GM12878 (cell line): Measurements from ENCODE around the gene CTR9.

Source experiments
- BHLHE40 ChIP-seq, 2 experiments: fragments of 450-650 bp in 1 of 2; IDR thresholded peaks; 2 replicates each; pipeline ENCODE4 v1.6.1; 2011 to 2017; ENCODE audit warnings: low read depth in 2 of 2, borderline replicate concordance in 1 of 2, improper control_type of control experiment in 1 of 2, low read length in 1 of 2, mild to moderate bottlenecking in 1 of 2
- FOXM1 ChIP-seq: IDR thresholded peaks from 2 replicates; pipeline ENCODE4 v1.6.1; 2012; ENCODE audit warnings: low read depth, mild to moderate bottlenecking, inconsistent platforms, low read length, moderate library complexity
- SIN3A ChIP-seq: IDR thresholded peaks from 2 replicates; pipeline ENCODE4 v1.6.1; 2012; ENCODE audit warnings: low read depth, low read length, improper control_type of control experiment
- TAF1 ChIP-seq: IDR thresholded peaks from 2 replicates; pipeline ENCODE4 v1.6.1; 2011; ENCODE audit warnings: mild to moderate bottlenecking, low read depth, low read length, borderline replicate concordance
- TCF3 ChIP-seq: IDR thresholded peaks from 2 replicates; pipeline ENCODE4 v1.6.1; 2012; ENCODE audit warnings: low read depth, mild to moderate bottlenecking, low read length, borderline replicate concordance; ENCODE audit not compliant: insufficient read depth
- ZBTB40 ChIP-seq: fragments of 450-650 bp; IDR thresholded peaks from 2 replicates; pipeline ENCODE4 v1.6.1; 2016; ENCODE audit warnings: mild to moderate bottlenecking, moderate library complexity, borderline replicate concordance
- TF ChIP-seq, protein P1 (sequence below): fragments of 450-650 bp; IDR thresholded peaks from 2 replicates; pipeline ENCODE4 v1.6.1; 2014; ENCODE audit warnings: mild to moderate bottlenecking
- TF ChIP-seq, protein P2 (sequence below), 3 experiments: IDR thresholded peaks in 2 of 3; conservative IDR thresholded peaks in 1 of 3; 2 replicates each; pipeline ENCODE4 v1.5.1; 2011; ENCODE audit warnings: low read depth in 3 of 3, low read length in 3 of 3, mild to moderate bottlenecking in 3 of 3, control low read depth in 2 of 3, moderate library complexity in 2 of 3, inconsistent platforms in 1 of 3, mixed read lengths in 1 of 3; ENCODE audit not compliant: control insufficient read depth in 2 of 3, insufficient read depth in 1 of 3; ENCODE audit errors: extremely low read depth in 1 of 3

- TF ChIP-seq, protein P1, sequence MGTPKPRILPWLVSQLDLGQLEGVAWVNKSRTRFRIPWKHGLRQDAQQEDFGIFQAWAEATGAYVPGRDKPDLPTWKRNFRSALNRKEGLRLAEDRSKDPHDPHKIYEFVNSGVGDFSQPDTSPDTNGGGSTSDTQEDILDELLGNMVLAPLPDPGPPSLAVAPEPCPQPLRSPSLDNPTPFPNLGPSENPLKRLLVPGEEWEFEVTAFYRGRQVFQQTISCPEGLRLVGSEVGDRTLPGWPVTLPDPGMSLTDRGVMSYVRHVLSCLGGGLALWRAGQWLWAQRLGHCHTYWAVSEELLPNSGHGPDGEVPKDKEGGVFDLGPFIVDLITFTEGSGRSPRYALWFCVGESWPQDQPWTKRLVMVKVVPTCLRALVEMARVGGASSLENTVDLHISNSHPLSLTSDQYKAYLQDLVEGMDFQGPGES: peak; percentile 62
- no peak for TF ChIP-seq ZBTB40
- TF ChIP-seq, protein P2, sequence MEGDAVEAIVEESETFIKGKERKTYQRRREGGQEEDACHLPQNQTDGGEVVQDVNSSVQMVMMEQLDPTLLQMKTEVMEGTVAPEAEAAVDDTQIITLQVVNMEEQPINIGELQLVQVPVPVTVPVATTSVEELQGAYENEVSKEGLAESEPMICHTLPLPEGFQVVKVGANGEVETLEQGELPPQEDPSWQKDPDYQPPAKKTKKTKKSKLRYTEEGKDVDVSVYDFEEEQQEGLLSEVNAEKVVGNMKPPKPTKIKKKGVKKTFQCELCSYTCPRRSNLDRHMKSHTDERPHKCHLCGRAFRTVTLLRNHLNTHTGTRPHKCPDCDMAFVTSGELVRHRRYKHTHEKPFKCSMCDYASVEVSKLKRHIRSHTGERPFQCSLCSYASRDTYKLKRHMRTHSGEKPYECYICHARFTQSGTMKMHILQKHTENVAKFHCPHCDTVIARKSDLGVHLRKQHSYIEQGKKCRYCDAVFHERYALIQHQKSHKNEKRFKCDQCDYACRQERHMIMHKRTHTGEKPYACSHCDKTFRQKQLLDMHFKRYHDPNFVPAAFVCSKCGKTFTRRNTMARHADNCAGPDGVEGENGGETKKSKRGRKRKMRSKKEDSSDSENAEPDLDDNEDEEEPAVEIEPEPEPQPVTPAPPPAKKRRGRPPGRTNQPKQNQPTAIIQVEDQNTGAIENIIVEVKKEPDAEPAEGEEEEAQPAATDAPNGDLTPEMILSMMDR (IDR thresholded peaks at IDR 0.05 in 2 of 3, conservative IDR thresholded peaks at IDR 0.05 in 1 of 3; ENCODE audit: control insufficient read depth in 2 of 3, extremely low read depth in 1 of 3, insufficient read depth in 1 of 3, low read depth in 3 of 3, low read length in 3 of 3): no peak
- TF ChIP-seq TCF3: peak; percentile 96
- no peak for TF ChIP-seq BHLHE40 (IDR thresholded peaks at IDR 0.05; ENCODE audit: borderline replicate concordance in 1 of 2, low read depth in 2 of 2, low read length in 1 of 2)
- TF ChIP-seq TAF1: peak; percentile 93
- TF ChIP-seq FOXM1: no peak; the same call in 1 of the 2 replicates
- peak; percentile 63; the same call in 1 of the 2 replicates for TF ChIP-seq SIN3A
Observed at GRCh38 chr11:10808553-10809372, 57.7 kb downstream of the CTR9 start, which contains the start of gene EIF4G2.
